A673 (cell line): ENCODE data around the gene CCDC141. TPM values are rescaled to one million over a fixed set of nuclear protein-coding genes. Genes with fewer than 3 reads are reported as not detected.

Source experiments
- Bru-seq: library from RNA; stranded (reverse); fragments of 400-500 nt; gene quantifications from one replicate; lab custom pipeline; 2021; lab: Mats Ljungman, UMichigan
- BruChase-seq, 2 experiments: library from RNA; stranded (reverse); fragments of 400-500 nt; gene quantifications; one replicate each; lab custom pipeline; 2021; lab: Mats Ljungman, UMichigan
- BruUV-seq: library from RNA; stranded (reverse); fragments of 400-500 nt; replicated peaks from 2 replicates; lab custom pipeline; 2021; lab: Mats Ljungman, UMichigan
- CTCF ChIA-PET: fragments of 300-600 bp; sonication (Branson Sonifier 250); formaldehyde crosslinking; loops from one replicate; lab custom pipeline; 2022; ENCODE audit warnings: antibody characterized with exemption; lab: Charles Lee
- POLR2A ChIA-PET: fragments of 300-600 bp; sonication (Branson Sonifier 250); formaldehyde crosslinking; loops from one replicate; lab custom pipeline; 2022; ENCODE audit warnings: antibody characterized with exemption; ENCODE audit not compliant: low non-redundant PET; lab: Charles Lee
- DNase-seq: peaks from one replicate; pipeline ENCODE4 v3.0.0-alpha.2; 2015; ENCODE audit warnings: low spot score
- H3K27ac ChIP-seq: fragments of 200-600 bp; sonication (generic); 2 replicates; pipeline ENCODE4 v1.5.1; 2016; ENCODE audit warnings: mixed run types, low read depth, mild to moderate bottlenecking, mixed read lengths, antibody characterized with exemption, low read length; ENCODE audit not compliant: poor library complexity, severe bottlenecking
- H3K27me3 ChIP-seq: fragments of 200-600 bp; sonication (generic); replicated peaks from 2 replicates; pipeline ENCODE4 v1.6.1; 2017; ENCODE audit warnings: mixed run types, low read depth, mild to moderate bottlenecking, mixed read lengths, antibody characterized with exemption, low read length; ENCODE audit not compliant: insufficient read depth, poor library complexity
- H3K36me3 ChIP-seq: fragments of 200-600 bp; sonication (generic); 2 replicates; pipeline ENCODE4 v1.6.1; 2016; ENCODE audit warnings: mixed run types, mild to moderate bottlenecking, mixed read lengths, antibody characterized with exemption, low read length; ENCODE audit not compliant: insufficient read depth, poor library complexity, severe bottlenecking
- H3K4me1 ChIP-seq: fragments of 200-600 bp; sonication (generic); 2 replicates; pipeline ENCODE4 v1.6.1; 2017; ENCODE audit warnings: mixed run types, mild to moderate bottlenecking, mixed read lengths, antibody characterized with exemption, low read length; ENCODE audit not compliant: insufficient read depth, poor library complexity, severe bottlenecking
- H3K4me3 ChIP-seq: fragments of 200-600 bp; sonication (generic); 2 replicates; pipeline ENCODE4 v1.5.1; 2016; ENCODE audit warnings: low read depth, mixed run types, mild to moderate bottlenecking, mixed read lengths, low read length; ENCODE audit not compliant: poor library complexity, severe bottlenecking
- H3K9me3 ChIP-seq: fragments of 200-600 bp; sonication (generic); 2 replicates; pipeline ENCODE4 v1.6.1; 2016; ENCODE audit warnings: mixed run types, low read depth, mild to moderate bottlenecking, mixed read lengths, antibody characterized with exemption, low read length; ENCODE audit not compliant: poor library complexity, severe bottlenecking
- EZH2 ChIP-seq: fragments of 200-600 bp; sonication (generic); IDR thresholded peaks from 2 replicates; pipeline ENCODE4 v1.6.1; 2017; ENCODE audit warnings: borderline replicate concordance, low read depth, mild to moderate bottlenecking, mixed read lengths, antibody characterized with exemption, low read length; ENCODE audit not compliant: poor library complexity, severe bottlenecking
- intact Hi-C: fragments of 100-400 bp; cut with micrococcal nuclease; formaldehyde crosslinking; loops from one replicate; pipeline ENCODE4 v1.10.0; 2022; ENCODE audit not compliant: unreplicated experiment
- long read RNA-seq: library from polyadenylated mRNA; stranded (forward); transcript quantifications from one replicate; pipeline ENCODE4 v2.0.0, GENCODE V29; 2022
- total RNA-seq: library from RNA; stranded (reverse); gene quantifications from 2 replicates; pipeline ENCODE4 v1.2.3, GENCODE V29; 2021
- TF ChIP-seq, protein P1 (sequence below): fragments of 300-800, 200-600 bp; sonication (generic); conservative IDR thresholded peaks from 2 replicates; pipeline ENCODE4 v1.5.1; 2017; ENCODE audit warnings: low read depth, mild to moderate bottlenecking, antibody characterized with exemption, low read length, moderate library complexity, mixed read lengths

Gene CCDC141, protein sequence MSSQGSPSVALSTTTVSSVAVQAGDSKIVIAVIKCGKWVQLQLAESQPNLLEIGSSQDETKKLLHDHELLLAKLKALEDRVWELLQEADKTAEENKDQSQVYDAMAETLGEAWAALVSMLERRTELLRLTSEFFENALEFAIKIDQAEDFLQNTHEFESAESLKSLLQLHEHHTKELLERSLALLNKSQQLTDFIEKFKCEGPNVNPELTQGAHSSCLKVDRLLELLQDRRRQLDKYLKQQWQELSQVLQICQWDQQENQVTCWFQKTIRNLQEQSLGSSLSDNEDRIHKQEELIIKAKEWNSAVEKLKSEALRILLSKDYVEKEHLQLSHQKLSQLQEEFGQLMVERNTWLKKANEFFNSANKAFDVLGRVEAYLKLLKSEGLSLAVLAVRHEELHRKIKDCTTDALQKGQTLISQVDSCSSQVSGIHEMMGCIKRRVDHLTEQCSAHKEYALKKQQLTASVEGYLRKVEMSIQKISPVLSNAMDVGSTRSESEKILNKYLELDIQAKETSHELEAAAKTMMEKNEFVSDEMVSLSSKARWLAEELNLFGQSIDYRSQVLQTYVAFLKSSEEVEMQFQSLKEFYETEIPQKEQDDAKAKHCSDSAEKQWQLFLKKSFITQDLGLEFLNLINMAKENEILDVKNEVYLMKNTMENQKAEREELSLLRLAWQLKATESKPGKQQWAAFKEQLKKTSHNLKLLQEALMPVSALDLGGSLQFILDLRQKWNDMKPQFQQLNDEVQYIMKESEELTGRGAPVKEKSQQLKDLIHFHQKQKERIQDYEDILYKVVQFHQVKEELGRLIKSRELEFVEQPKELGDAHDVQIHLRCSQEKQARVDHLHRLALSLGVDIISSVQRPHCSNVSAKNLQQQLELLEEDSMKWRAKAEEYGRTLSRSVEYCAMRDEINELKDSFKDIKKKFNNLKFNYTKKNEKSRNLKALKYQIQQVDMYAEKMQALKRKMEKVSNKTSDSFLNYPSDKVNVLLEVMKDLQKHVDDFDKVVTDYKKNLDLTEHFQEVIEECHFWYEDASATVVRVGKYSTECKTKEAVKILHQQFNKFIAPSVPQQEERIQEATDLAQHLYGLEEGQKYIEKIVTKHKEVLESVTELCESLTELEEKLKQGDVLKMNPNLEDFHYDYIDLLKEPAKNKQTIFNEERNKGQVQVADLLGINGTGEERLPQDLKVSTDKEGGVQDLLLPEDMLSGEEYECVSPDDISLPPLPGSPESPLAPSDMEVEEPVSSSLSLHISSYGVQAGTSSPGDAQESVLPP (N-terminal part only)
- total RNA-seq (not detected in 2 replicates), Bru-seq, nascent RNA (percentile 1 among the genes with signal in this experiment), BruChase-seq, experiment 1, labeled RNA remaining after a 2-hour chase (percentile 2 among the genes with signal in this experiment), BruChase-seq, experiment 2, labeled RNA remaining after a 6-hour chase (percentile 1 among the genes with signal in this experiment)
- long read RNA-seq: 0 reads

DNA sequence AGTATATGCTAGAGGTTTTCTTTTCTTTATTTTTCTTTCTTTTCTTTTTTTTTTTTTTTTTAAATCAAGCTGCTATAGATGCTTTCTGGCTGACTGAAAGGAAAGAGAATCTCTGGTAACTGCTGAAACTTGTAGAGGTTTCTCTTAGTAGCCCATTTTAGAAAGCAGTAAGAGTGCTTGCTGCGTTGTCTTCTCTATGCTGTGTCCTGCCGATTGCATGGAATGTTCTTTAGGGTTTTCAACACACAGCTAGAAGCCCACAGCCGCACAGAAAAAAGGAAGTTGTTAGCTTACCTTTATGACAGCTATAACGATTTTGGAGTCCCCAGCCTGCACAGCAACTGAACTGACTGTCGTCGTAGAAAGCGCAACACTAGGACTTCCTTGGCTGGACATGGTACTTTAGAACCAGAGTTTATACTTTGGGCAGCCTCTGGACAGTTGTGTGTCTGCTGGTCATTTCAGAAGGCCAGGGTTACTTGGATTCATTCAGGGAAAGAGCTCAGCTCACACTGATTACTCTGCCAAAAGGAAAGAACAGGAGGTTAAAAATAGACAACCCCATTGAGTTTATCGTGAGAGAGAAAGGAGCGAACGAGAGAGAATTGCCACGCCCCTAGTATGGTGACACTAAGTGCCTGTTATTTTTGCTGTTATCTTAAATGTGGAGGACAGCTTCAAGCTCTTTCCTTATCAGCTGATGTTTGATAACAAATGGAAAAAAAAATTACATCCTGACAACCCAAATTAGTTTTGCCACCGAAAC, at the start of gene CCDC141:
CCDC141 (minus strand) TSS at position 592 of the 766 bp plus-strand sequence; CDS start at position 396, 196 bp downstream.
- DNase-seq: no peak
- Histone ChIP-seq H3K4me3 (no peak within 1 kb of the TSS), H3K4me1 (no peaks in the 10 kb centered on the region), H3K27me3 (peaks cover 4% of the 10 kb centered on the region), H3K9me3 (no peaks in the 10 kb centered on the region), H3K27ac (no peak within 1 kb of the TSS), H3K36me3 (no peaks in the 10 kb centered on the region)
- ChIA-PET POLR2A (no interaction called here), CTCF (no interaction called here)
- intact Hi-C loops: no loop called here
- TF ChIP-seq EZH2: no peak
- TF ChIP-seq, protein P1, sequence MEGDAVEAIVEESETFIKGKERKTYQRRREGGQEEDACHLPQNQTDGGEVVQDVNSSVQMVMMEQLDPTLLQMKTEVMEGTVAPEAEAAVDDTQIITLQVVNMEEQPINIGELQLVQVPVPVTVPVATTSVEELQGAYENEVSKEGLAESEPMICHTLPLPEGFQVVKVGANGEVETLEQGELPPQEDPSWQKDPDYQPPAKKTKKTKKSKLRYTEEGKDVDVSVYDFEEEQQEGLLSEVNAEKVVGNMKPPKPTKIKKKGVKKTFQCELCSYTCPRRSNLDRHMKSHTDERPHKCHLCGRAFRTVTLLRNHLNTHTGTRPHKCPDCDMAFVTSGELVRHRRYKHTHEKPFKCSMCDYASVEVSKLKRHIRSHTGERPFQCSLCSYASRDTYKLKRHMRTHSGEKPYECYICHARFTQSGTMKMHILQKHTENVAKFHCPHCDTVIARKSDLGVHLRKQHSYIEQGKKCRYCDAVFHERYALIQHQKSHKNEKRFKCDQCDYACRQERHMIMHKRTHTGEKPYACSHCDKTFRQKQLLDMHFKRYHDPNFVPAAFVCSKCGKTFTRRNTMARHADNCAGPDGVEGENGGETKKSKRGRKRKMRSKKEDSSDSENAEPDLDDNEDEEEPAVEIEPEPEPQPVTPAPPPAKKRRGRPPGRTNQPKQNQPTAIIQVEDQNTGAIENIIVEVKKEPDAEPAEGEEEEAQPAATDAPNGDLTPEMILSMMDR: no peak
- no TSS peak for BruUV-seq

DNA sequence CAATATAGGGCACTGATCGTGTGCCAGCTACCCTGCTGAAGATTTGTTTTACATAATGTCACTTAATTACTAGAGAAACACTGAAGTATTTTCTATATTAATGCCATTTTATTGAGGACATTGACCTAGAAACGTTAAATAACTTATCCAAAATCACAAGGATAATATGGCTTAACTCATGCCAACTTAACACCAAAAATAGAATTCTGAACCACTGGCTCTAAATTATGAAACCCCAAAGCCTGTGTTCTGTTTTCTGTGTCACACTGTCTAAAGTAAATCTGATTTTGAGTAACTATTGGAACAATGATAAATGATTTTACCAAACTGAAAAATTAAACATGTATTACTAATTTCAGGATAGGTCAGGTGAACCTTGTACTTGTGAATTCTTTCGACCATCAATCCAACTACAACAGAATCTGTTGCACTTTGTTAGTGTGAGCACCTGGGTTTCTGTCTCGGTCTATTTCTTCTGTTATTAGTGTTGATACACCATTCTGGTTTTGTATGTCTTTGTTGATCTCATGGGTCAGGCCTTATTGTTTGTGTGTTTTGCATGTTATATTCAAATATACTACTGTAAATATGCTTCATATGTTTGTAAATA, 48.2 kb upstream of the CCDC141 start:
- H3K4me3 ChIP-seq: no peak overlapping the region
- no TSS peak for BruUV-seq
- ChIA-PET CTCF (no interaction called here), POLR2A (no interaction called here)
- intact Hi-C loops: no loop called here
- no peaks in the 10 kb centered on the region for H3K4me1 ChIP-seq
- H3K36me3 ChIP-seq: no peaks in the 10 kb centered on the region
- TF ChIP-seq EZH2: no peak
- TF ChIP-seq, protein P1: no peak
- DNase-seq: no peak
- H3K9me3 ChIP-seq: no peaks in the 10 kb centered on the region
- no peaks in the 10 kb centered on the region for H3K27me3 ChIP-seq
- H3K27ac ChIP-seq: no peak overlapping the region
